Stimulated activated naive CD8-positive, alpha-beta T cell treated with anti-CD3 and anti-CD28 coated beads, Interleukin-15, Interleukin-2, amounts not matched to agents 100 ng/mL and 50 ng/mL, for 24 hours (primary cell): ENCODE measurements around the gene BLID.

Source experiments
- H3K27ac Mint-ChIP-seq: one replicate; pipeline ENCODE4 v1.8.0; 2021; ENCODE audit warnings: mild to moderate bottlenecking, mixed read lengths
- H3K27me3 Mint-ChIP-seq: one replicate; pipeline ENCODE4 v1.8.0; 2021; ENCODE audit warnings: mixed read lengths
- H3K36me3 Mint-ChIP-seq: one replicate; pipeline ENCODE4 v1.8.0; 2021; ENCODE audit warnings: low read depth, mixed read lengths
- H3K4me1 Mint-ChIP-seq: one replicate; pipeline ENCODE4 v1.8.0; 2021; ENCODE audit warnings: low read depth, mixed read lengths
- H3K4me3 Mint-ChIP-seq: one replicate; pipeline ENCODE4 v1.8.0; 2021; ENCODE audit warnings: mild to moderate bottlenecking, mixed read lengths
- H3K9me3 Mint-ChIP-seq: one replicate; pipeline ENCODE4 v1.8.0; 2021; ENCODE audit warnings: mixed read lengths

The BLID gene

DNA sequence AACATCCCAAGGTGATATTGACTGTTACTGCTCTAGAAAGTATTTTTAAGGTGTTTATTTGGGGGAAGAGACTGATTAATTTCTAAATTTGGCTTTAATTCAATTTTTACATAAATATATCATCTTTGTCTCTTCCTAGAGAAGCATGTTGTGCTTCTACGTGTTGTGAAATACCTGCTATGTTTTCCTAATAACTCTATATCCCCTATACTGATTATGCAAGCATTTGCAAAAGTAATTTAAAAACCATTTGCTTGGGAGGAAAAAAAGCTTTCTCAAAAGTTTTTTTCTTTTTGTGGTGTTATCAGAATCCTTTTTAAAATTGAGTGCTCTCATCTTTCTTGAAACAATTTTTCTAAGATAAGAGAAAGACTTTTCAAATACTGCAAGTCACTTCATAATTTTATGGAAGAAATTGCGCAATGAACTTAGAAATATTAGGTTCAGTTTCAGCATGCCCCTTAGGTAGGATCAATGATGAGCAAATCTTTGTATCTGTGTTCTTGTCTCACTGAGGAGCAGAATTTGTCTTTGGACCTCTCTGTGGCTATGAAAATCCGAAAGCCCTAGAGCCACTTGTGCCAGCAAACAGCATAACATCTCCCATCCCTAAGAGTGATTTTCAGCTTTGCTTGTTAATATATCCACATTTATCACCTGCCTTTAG lies 7.4 kb upstream of the BLID start:
- Mint-ChIP-seq H3K27ac (no peak overlapping the region), H3K27me3 (peaks cover 3% of the 10 kb centered on the region), H3K4me3 (no peak overlapping the region), H3K36me3 (no peaks in the 10 kb centered on the region), H3K4me1 (no peaks in the 10 kb centered on the region), H3K9me3 (peaks cover 6% of the 10 kb centered on the region)

DNA sequence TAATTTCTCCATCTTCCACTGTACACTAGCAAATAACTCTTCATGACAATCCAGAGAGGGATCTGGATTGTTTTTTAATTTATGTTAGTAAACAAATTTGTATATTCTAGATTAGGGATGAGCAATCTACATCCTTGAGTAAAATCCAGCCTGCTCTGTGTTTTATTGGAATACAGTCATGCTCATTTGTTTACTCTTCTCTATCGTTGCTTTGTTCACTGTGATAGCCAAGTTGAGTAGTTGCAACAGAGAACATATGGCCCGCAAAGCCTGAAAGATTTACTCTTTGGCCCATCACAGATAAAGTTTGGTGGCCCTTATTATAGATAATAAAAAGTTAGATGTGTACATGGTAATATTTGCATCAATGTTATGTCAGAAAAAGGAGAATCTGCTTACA lies 6.2 kb upstream of the BLID start:
- H3K27me3 Mint-ChIP-seq, result no peaks in the 10 kb centered on the region
- no peak overlapping the region for H3K27ac Mint-ChIP-seq
- H3K9me3 Mint-ChIP-seq, result no peaks in the 10 kb centered on the region
- H3K36me3 Mint-ChIP-seq, result no peaks in the 10 kb centered on the region
- H3K4me3 Mint-ChIP-seq, result no peak overlapping the region
- no peaks in the 10 kb centered on the region for H3K4me1 Mint-ChIP-seq

DNA sequence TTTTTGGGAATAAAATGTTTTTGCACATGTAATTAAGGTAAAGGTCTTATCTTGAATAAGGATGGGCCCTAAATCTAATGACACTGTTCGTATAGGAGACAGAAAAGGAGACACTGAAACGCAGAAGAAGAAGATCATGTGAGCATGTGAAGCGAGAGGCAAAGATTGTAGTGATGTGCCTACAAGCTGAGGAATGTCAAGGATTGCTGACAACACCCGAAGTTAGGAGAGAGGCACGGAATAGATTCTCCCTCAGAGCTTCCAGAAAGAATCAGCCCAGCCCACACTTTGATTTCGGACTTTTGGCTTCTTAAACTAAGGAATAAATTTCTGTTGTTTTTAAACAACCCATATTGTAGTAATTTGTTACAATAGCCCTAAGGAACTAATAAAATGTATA lies 4.1 kb upstream of the BLID start:
- H3K4me3 Mint-ChIP-seq, result no peak overlapping the region
- no peaks in the 10 kb centered on the region for H3K4me1 Mint-ChIP-seq
- H3K9me3 Mint-ChIP-seq, result no peaks in the 10 kb centered on the region
- H3K27ac Mint-ChIP-seq, result no peak overlapping the region
- no peaks in the 10 kb centered on the region for H3K27me3 Mint-ChIP-seq
- H3K36me3 Mint-ChIP-seq, result no peaks in the 10 kb centered on the region

DNA sequence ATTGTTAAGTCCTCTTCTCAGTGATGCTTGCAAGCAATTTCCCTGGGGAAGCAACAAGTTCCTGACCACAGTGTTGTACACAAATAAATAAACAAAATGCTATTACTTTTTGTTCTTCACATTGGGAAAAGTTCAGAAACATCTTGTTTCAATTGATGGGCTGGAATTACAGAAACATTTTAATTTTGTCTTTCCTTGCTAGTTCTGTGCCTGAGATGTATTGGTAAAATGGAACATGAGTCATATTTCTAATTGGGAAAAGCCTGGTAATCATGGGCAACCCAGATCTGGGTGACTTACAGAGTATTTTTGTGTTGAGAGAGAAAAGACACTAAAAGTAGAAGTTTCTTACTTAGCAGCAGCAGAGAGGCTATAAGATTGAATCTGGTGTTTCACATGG lies 576 bp upstream of the BLID start:
- Mint-ChIP-seq H3K9me3 (no peaks in the 10 kb centered on the region), H3K27me3 (no peaks in the 10 kb centered on the region), H3K4me3 (no peak overlapping the region), H3K27ac (no peak overlapping the region), H3K4me1 (no peaks in the 10 kb centered on the region), H3K36me3 (no peaks in the 10 kb centered on the region)

DNA sequence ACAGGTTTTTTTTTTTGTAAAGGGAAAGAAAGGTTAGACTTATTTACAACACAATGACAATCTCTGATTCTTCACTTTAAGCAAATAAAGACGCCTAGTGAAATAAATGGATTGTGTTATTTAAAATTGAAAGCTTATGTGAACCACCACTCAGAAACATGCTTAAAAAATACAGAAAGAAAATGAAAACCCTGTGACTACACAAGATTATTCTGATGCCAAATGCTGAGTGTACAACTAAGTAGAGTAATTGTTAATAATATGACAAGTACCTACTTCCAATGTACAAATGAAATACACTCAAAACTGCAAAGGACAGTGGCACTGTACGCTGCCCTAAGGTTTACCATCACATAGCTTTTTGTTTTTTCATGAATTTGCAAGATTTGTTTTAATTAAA lies 1.0 kb downstream of the BLID start:
- Mint-ChIP-seq H3K9me3 (no peaks in the 10 kb centered on the region), H3K27me3 (no peaks in the 10 kb centered on the region), H3K27ac (no peak overlapping the region), H3K4me3 (no peak overlapping the region), H3K4me1 (no peaks in the 10 kb centered on the region), H3K36me3 (no peaks in the 10 kb centered on the region)

DNA sequence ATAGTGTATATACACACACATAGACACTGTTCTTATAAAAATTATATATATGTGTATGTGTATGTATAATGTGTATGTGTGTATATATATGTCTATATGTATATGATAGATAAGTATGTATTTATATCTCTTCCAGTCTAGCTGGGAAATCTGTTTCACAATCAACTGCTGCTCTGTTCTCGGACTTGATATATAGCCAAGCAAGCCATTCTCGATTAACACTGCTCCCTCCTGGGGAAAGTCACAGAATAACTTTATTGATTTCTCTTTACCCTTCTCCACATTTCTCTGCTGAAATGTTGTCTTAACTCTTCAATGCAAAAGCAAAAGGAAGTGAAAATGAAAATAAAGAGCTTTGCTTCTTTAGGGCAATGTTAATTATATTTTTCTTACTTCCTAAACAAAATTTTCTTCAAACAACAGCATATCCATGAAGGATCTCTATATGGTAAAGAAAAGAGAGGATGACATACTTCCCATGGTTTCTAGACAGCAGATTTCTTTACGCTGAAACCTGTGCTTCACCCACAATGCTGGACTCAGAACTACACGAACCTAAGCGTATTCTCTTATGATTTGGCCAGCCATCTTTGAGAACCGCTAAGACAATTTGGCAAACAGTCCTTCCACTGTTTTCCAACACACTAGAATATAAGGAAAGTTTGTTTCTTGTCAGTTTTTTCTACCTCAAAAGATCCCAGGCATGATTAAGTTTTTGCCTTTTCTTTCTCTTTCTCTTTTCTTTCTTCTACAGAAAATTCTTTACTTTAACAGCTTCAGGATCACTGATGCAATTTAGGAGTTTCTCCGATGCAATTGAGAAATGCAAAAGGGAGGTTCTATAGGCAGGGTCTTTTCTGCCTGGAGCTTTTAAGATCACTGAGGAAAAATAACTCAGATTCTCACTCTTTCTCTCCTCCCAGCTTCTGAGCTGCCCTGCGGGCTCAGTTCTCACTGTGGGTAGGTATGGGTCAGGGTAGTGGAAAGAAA lies 1.9 kb downstream of the BLID start:
- Mint-ChIP-seq H3K4me3 (no peak overlapping the region), H3K27me3 (no peaks in the 10 kb centered on the region), H3K27ac (no peak overlapping the region), H3K36me3 (no peaks in the 10 kb centered on the region), H3K4me1 (no peaks in the 10 kb centered on the region), H3K9me3 (no peaks in the 10 kb centered on the region)

DNA sequence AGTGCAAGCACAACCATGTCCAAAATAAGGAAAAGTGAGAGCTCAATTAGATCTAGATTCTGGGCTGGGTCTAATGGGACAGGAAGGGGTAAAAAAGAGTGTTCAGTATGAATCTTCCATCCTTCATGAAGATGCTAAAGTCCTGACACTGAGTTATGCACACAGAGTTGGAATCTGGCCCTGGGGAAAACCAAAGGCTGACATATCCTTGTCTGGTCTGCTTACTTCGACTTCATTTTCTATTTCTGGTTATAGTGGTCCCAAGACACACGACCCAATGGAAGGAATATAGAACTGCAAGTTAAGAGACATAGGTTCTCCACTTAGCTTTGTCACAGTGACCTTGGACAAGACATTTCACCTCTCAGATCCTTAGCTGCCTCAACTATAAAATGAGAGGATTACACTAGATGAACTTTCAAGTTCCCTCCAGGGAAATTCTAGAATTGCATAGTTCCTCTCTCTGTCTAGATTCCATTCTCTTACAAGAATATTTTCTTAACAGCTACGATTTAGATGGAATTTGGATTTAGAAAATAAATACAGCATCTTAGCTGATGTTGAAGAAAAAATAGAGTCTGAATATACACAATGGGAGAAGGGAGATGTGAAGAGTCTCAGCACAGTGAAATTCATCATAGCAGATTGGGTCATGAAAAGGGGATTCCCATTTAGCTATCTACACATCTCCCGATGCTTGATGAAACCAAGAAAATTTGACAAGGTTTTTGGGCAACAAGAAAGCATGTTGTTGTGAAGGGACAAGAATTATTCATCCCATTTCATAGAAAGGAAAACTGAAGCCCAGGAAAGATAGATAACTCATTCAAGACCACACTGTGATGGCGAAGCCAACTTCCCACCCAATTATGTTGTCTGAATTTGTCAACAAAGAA lies 3.3 kb downstream of the BLID start:
- Mint-ChIP-seq H3K4me1 (no peaks in the 10 kb centered on the region), H3K4me3 (no peak overlapping the region), H3K27ac (no peak overlapping the region), H3K36me3 (no peaks in the 10 kb centered on the region), H3K27me3 (peaks cover 3% of the 10 kb centered on the region), H3K9me3 (peaks cover 3% of the 10 kb centered on the region)

DNA sequence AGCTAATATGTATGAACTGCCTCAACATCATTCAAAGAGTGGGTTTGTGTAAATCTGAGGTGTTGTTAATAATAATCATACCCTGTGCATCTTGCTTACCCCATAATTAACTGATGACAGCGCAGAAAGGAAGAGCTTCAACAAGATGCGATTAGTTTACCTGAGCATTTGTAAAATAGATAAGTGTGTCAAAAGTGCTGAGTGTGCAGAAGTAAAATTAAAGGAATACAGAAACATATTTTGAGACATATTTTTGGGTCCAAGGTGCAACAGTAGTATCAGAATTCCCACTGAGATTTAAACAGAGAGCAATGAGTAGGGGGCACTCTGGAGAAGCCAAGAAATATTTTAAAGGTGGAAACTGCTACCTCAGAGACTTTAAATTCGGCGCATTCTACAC lies 6.1 kb downstream of the BLID start:
- Mint-ChIP-seq H3K4me3 (no peak overlapping the region), H3K4me1 (no peaks in the 10 kb centered on the region)

DNA sequence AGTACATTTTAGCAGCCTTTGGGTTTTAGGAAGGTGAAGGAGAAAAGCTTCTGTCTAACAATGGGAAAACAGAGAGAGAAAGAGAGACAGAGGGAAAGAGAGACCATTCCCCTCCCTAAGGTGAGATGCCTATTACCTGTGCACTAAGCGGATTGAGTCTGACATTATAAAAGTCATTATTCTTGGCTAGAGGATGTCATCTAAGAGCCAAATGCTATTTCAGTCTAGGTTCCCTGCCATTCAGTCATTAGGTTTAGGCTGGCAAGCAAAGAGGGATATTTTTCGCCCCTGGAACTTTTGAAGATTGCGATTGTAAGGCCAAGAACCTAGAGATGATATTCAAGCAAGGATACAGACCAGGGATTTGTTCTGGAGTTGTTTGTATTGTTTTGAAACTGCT lies 7.2 kb downstream of the BLID start:
- peaks cover 3% of the 10 kb centered on the region for H3K9me3 Mint-ChIP-seq
- H3K4me3 Mint-ChIP-seq, result no peak overlapping the region
- no peak overlapping the region for H3K27ac Mint-ChIP-seq
- H3K36me3 Mint-ChIP-seq, result no peaks in the 10 kb centered on the region
- peaks cover 20% of the 10 kb centered on the region for H3K27me3 Mint-ChIP-seq
- no peaks in the 10 kb centered on the region for H3K4me1 Mint-ChIP-seq

More for the DNA sequence above, 6.1 kb downstream of the BLID start:
- Mint-ChIP-seq H3K27ac (no peak overlapping the region), H3K9me3 (peaks cover 3% of the 10 kb centered on the region), H3K36me3 (no peaks in the 10 kb centered on the region), H3K27me3 (peaks cover 12% of the 10 kb centered on the region)

DNA sequence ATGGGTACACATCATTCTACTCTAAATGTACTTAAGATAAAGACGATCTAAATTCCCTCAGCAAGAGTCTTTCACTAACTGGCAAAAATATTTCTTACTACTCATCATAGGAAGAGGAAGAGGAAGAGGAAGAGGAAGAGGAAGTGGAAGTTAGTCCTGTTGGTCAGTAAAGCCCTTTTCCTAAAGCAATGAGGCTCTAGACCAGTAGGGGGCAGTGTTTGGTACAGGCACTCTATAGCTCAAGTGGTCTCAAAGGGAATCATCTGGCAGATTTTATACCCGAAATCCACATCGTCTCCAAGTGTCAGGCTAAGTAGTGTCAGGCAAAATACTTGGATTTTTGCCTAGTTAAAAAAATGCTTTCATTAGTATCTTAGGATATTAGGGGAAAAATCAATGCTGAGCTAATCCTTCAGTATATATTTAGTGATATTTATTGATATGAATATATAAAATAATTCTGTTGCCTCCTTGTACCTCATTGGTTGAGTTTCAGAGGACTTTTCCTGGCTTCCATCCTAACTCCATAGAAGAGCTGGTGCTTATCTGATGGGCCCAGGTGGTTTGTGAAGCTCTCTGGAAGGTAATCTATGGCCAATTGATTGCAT lies 7.7 kb downstream of the BLID start:
- H3K27me3 Mint-ChIP-seq, result peaks cover 20% of the 10 kb centered on the region
- H3K4me1 Mint-ChIP-seq, result no peaks in the 10 kb centered on the region
- H3K27ac Mint-ChIP-seq, result no peak overlapping the region
- H3K36me3 Mint-ChIP-seq, result no peaks in the 10 kb centered on the region
- no peak overlapping the region for H3K4me3 Mint-ChIP-seq
- H3K9me3 Mint-ChIP-seq, result peaks cover 3% of the 10 kb centered on the region

DNA sequence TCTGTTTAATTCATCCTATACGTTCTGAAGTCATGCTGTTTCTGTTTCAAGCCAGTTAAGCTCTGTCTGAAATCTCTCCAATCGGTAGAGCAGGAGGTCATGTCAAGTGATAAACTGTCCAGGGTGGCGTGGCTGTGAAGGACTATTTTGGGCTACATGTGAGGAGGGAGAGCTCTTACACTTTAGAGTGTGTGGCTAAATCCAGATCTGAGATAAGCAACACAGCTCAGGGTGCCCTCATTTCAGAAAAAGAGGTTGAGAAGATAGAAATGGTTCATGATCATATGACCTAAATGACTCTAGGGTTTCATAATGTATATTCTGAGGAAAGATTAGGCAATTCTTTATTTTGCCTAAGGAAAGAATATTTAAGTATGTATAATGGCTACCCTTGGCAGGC lies 8.4 kb downstream of the BLID start:
- Mint-ChIP-seq H3K27me3 (peaks cover 20% of the 10 kb centered on the region), H3K4me1 (no peaks in the 10 kb centered on the region), H3K27ac (no peak overlapping the region), H3K36me3 (no peaks in the 10 kb centered on the region), H3K4me3 (no peak overlapping the region), H3K9me3 (peaks cover 3% of the 10 kb centered on the region)

DNA sequence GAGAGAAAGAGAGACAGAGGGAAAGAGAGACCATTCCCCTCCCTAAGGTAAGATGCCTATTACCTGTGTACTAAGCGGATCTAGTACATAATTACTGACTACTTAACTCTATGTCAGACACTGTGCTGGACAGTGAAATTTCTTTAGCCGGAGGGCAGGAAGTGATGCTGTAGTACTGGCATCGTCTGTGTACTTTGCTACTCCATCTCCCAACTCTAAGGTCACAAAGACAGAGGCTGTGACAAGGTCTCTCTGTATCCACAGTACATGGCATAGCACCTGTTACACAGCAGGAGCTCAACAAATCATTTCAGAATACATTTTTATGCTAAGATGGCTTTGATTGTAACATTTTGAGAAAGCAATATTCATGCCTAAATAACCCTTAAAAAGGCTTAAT lies 9.0 kb downstream of the BLID start:
- H3K27me3 Mint-ChIP-seq, result peaks cover 20% of the 10 kb centered on the region
- no peak overlapping the region for H3K27ac Mint-ChIP-seq
- H3K4me3 Mint-ChIP-seq, result no peak overlapping the region
- no peaks in the 10 kb centered on the region for H3K36me3 Mint-ChIP-seq
- H3K4me1 Mint-ChIP-seq, result no peaks in the 10 kb centered on the region
- H3K9me3 Mint-ChIP-seq, result peaks cover 3% of the 10 kb centered on the region

DNA sequence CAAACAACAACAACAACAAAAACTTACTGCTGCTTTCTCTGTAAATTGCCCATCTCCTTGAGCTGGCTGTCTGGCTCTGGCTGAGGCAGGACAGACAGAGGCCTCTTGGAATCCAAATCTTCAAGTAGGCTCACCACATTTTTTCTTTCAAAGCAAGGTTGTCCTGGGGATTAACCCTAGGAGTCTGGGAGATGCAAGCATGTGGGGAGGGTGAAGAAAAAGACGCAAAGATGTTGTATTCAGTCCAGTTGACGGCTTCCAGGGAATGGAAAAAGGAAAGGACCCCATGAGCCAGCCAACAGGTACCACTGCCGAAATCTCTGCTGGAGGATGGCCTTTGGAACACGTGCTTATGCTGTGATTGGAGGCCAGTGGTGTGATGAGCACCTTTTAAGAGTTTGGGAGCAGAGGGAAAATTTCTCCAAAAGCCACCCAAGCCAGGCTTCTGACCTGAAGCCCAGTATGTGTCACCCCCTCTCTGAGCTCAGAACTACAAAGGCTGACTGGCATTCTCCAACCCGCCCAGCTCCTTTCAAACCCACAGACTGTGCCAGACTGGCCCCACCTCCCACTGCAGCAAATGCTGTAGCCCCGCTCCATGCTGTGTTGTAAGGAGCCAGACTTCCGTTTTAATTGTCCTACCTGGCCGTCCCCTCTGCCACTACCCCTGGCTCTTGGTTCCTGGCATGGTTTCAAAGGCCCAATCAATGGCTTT lies 10.8 kb downstream of the BLID start:
- Mint-ChIP-seq H3K36me3 (no peaks in the 10 kb centered on the region), H3K27me3 (peaks cover 21% of the 10 kb centered on the region), H3K4me1 (peaks cover 10% of the 10 kb centered on the region), H3K4me3 (no peak overlapping the region), H3K9me3 (peaks cover 3% of the 10 kb centered on the region), H3K27ac (no peak overlapping the region)

DNA sequence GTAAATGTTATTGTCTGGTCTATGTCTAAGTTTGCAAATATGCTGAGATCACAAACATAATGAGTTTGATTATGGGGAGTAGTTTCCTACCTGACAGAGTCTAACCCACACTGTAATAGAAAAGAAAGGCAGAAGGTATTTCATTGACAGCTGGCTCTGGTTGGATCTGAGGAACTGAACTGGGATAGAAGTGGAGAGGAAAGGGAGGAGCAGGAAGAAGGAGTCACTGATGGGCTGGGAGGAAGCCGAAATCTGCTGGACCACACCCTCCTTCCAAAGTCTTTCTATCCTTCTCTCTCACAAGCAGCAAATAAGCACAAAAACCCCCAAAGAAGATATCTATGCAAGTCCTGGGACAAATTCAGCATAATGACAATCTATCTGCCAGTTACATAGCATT lies 11.7 kb downstream of the BLID start:
- H3K27ac Mint-ChIP-seq, result no peak overlapping the region
- no peak overlapping the region for H3K4me3 Mint-ChIP-seq
- peaks cover 14% of the 10 kb centered on the region for H3K4me1 Mint-ChIP-seq
- peaks cover 3% of the 10 kb centered on the region for H3K9me3 Mint-ChIP-seq
- H3K27me3 Mint-ChIP-seq, result peaks cover 30% of the 10 kb centered on the region
- H3K36me3 Mint-ChIP-seq, result no peaks in the 10 kb centered on the region
